BJ (cell line): ENCODE data around the gene PAFAH1B1. TPM values are rescaled to one million over a fixed set of nuclear protein-coding genes. Genes with fewer than 3 reads are reported as not detected.

Source experiments
- CTCF ChIA-PET: fragments of 350-600 bp; formaldehyde crosslinking; extraction: SDS; loops from one replicate; lab custom pipeline; 2021; ENCODE audit warnings: antibody characterized with exemption, inconsistent platforms; lab: Yijun Ruan, JAX
- POLR2A ChIA-PET: fragments of 300-600 bp; sonication (Branson Sonifier 250); formaldehyde crosslinking; extraction: SDS; loops from one replicate; lab custom pipeline; 2021; ENCODE audit warnings: antibody characterized with exemption; lab: Charles Lee
- DNase-seq: peaks from one replicate; pipeline ENCODE4 v3.0.0-alpha.2; 2011; ENCODE audit warnings: low read depth
- H3K27me3 ChIP-seq: 2 replicates; pipeline ENCODE4 v1.6.0; 2011; ENCODE audit warnings: low read length; ENCODE audit not compliant: control insufficient read depth, insufficient read depth
- H3K36me3 ChIP-seq: 2 replicates; pipeline ENCODE4 v1.5.1; 2011; ENCODE audit warnings: low read length; ENCODE audit not compliant: control insufficient read depth, insufficient read depth
- H3K4me3 ChIP-seq: 2 replicates; pipeline ENCODE4 v1.5.1; 2011; ENCODE audit warnings: low read depth, mild to moderate bottlenecking, control low read depth, low read length
- polyA plus RNA-seq: library from polyadenylated mRNA; depleted of rRNA; stranded (reverse); fragments of >200 nt; gene quantifications from 2 replicates; pipeline ENCODE4 v1.2.3, GENCODE V29; 2011
- TF ChIP-seq, protein P1 (sequence below): IDR thresholded peaks from 2 replicates; pipeline ENCODE4 v1.5.1; 2011; ENCODE audit warnings: low read depth, mild to moderate bottlenecking, control low read depth, inconsistent platforms, low read length, moderate library complexity; ENCODE audit not compliant: insufficient read depth

Gene PAFAH1B1
- polyA plus RNA-seq, 1 experiment: 66.2 TPM

DNA sequence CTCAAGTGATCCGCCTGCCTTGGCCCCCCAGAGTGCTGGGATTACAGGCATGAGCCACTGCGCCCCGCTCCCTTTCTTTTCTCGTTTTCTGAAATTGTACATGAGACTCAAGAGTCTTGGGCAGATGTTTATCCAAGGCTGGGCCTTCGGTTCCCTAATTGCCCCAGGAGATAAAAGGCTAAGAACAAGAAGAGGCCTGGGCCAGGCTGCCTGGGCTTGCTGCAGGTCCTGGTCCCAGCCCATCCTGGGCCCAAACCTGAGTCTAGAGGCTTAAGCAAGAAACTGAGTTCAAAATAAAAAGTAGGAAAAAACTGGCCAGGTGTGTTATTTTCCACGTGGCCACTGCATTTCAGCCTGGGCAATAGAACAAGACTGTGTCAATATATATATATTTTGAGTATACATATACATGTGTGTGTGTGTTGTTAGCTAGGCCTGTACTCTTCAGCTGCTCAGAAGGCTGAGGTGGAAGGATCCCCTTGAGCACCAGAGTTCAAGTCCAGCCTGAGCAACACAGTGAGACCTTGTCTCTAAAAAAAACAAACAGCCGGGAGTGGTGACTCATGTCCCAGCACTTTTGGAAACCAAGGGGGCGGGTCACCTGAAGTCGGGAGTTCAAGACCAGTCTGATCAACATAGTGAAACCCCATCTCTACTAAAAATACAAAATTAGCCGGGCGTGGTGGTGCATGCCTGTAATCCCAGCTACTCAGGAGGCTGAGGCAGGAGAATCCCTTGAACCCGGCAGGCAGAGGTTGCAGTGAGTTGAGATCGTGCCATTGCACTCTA is 124.9 kb downstream of the PAFAH1B1 start:
- Histone ChIP-seq H3K36me3 (no peaks in the 10 kb centered on the region), H3K27me3 (peaks cover 9% of the 10 kb centered on the region), H3K4me3 (no peak overlapping the region)
- ChIA-PET POLR2A (interaction anchor here (0.7 kb wide), 1 partner anchor 207 kb away, joined by 3 read pairs; no protein-coding TSS in a partner anchor), CTCF (no interaction called here)
- no peak for DNase-seq
- TF ChIP-seq, protein P1, sequence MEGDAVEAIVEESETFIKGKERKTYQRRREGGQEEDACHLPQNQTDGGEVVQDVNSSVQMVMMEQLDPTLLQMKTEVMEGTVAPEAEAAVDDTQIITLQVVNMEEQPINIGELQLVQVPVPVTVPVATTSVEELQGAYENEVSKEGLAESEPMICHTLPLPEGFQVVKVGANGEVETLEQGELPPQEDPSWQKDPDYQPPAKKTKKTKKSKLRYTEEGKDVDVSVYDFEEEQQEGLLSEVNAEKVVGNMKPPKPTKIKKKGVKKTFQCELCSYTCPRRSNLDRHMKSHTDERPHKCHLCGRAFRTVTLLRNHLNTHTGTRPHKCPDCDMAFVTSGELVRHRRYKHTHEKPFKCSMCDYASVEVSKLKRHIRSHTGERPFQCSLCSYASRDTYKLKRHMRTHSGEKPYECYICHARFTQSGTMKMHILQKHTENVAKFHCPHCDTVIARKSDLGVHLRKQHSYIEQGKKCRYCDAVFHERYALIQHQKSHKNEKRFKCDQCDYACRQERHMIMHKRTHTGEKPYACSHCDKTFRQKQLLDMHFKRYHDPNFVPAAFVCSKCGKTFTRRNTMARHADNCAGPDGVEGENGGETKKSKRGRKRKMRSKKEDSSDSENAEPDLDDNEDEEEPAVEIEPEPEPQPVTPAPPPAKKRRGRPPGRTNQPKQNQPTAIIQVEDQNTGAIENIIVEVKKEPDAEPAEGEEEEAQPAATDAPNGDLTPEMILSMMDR: no peak

DNA sequence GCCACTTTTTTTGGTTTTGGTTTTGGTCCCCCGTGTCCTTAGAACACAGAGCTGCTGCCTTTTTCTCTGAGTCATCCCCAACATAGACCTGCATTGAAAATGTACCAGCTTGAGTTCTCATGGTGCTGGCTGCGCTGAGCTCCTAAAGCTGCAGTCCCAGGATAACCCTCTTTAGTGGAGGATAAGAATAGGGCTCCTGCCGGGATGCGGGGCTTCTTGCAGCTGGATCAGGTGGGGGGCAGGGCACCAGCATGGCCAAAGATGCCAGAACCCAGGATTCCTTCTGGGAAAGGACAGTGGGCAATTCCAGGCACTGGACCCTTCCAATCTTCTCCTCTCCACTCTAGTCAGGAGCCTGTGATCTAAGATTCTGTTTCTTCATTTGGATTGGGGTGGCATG is 126.4 kb downstream of the PAFAH1B1 start:
- ChIA-PET CTCF (no interaction called here), POLR2A (no interaction called here)
- Histone ChIP-seq H3K4me3 (no peak overlapping the region), H3K27me3 (peaks cover 10% of the 10 kb centered on the region), H3K36me3 (no peaks in the 10 kb centered on the region)
- DNase-seq: no peak
- TF ChIP-seq, protein P1: no peak

DNA sequence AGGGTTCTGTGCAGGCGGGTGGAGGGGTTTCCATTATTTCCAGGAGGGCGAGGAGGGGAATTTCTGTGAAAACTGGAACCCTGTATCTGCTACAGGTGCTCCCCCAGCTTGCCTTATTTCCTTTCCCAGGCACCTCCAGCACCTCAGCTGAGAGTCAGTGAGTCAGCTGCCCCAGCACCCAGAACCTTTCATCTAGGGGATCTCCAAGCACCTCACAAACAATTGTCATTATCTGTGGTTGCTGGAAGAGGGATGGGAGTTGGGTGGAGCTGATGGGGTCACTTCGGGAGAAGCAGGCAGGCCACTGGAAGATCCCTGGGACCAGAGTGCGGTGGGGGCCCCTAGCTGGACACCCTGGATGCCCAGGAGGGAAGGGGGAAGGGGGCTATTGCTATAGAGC is 128.1 kb downstream of the PAFAH1B1 start:
- POLR2A ChIA-PET: no interaction called here
- no peak overlapping the region for H3K4me3 ChIP-seq
- peaks cover 17% of the 10 kb centered on the region for H3K27me3 ChIP-seq
- no peaks in the 10 kb centered on the region for H3K36me3 ChIP-seq
- CTCF ChIA-PET: no interaction called here
- TF ChIP-seq, protein P1: no peak
- no peak for DNase-seq

DNA sequence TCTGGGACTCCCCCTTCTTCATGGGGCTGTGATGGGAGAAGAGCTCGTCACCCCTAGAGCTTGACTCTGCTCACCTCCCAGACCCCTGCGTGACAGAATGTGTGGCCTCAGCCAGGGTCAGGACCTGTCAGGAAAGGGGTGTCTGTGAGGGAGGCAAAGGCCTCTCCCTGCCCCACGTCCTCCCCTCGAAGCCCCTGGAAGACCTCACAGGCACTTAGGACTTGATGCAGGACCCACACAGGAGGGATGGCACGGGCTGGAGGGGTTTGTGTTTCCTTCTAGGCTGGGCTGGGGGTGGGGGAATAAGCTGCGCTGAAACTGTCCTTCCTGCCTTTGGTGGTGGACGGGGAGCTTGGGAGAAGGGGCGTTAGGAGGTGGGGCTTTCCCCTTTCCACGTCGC is 129.2 kb downstream of the PAFAH1B1 start:
- Histone ChIP-seq H3K36me3 (no peaks in the 10 kb centered on the region), H3K27me3 (peaks cover 17% of the 10 kb centered on the region), H3K4me3 (no peak overlapping the region)
- POLR2A ChIA-PET: no interaction called here
- CTCF ChIA-PET: no interaction called here
- no peak for DNase-seq
- TF ChIP-seq, protein P1: no peak

DNA sequence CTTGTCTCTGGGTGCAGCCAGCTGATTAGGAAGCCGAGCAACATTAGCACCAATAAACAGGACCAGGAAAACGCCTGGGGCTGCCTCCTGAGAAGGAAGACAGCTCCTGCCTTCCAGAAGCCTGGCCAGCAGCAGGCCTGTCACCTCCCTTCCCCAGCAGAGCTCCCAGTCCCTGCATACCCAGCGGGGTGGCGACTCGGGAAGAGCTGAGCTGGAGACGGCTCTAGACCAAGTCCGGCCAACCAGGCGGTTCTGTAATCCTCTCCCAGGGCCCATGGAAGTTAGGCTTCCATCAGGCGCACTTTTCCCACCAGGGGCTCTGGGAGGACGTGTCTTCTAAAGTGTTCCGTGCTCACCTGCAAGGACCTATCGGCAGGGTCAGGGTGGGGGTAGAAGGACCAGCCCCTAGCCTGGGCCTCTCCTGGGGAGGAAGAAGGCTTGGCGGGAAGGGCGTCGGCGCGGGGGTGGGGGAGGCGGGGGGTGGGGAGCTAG is 130.1 kb downstream of the PAFAH1B1 start:
- ChIA-PET CTCF (no interaction called here), POLR2A (no interaction called here)
- peaks cover 20% of the 10 kb centered on the region for H3K27me3 ChIP-seq
- no peak for DNase-seq
- no peak overlapping the region for H3K4me3 ChIP-seq
- H3K36me3 ChIP-seq: no peaks in the 10 kb centered on the region
- TF ChIP-seq, protein P1: no peak
